Measurements from ENCODE around the gene VPS26A.

Gene VPS26A

GRCh38 chr10:69179743-69180524 is 56.0 kb downstream of the VPS26A start, which contains the start of gene SUPV3L1 (continued):
- 0 out of 2 replicates have a peak, but pooled peaks have one; percentile 11 for TF ChIP-seq ZNF18 (tag by site-specific recombination; IDR thresholded peaks at IDR 0.05)
- no peak for TF ChIP-seq ZNF747 (tag by site-specific recombination; IDR thresholded peaks at IDR 0.05)
- no peak for TF ChIP-seq GFI1B (tag by site-specific recombination; IDR thresholded peaks at IDR 0.05)
- TF ChIP-seq BCL6B (tag by site-specific recombination; IDR thresholded peaks at IDR 0.05) = no peak
- no peak for TF ChIP-seq ZNF560 (tag by site-specific recombination; IDR thresholded peaks at IDR 0.05; ENCODE audit: borderline replicate concordance)
- no peak for TF ChIP-seq ZNF350 (tag by site-specific recombination; IDR thresholded peaks at IDR 0.05)
- TF ChIP-seq KLF1 (tag by site-specific recombination; IDR thresholded peaks at IDR 0.05) = no peak
- TF ChIP-seq GLIS2 (tag by site-specific recombination; IDR thresholded peaks at IDR 0.05) = no peak
- no peak for TF ChIP-seq TSHZ1 (tag by site-specific recombination; IDR thresholded peaks at IDR 0.05; ENCODE audit: borderline replicate concordance)
- no peak for TF ChIP-seq ZNF555 (tag by site-specific recombination; conservative IDR thresholded peaks at IDR 0.05)
- no peak for TF ChIP-seq ZNF354C (tag by site-specific recombination; IDR thresholded peaks at IDR 0.05; ENCODE audit: borderline replicate concordance, low read depth)
- TF ChIP-seq ZNF580 (tag by site-specific recombination; IDR thresholded peaks at IDR 0.05) = peak; percentile 71
- TF ChIP-seq ZSCAN18 (tag by site-specific recombination; IDR thresholded peaks at IDR 0.05) = peak; percentile 86; the same call in 1 of the 2 replicates
- no peak; the same call in 1 of the 2 replicates for TF ChIP-seq ZBTB20 (tag by site-specific recombination; IDR thresholded peaks at IDR 0.05)
- no peak for TF ChIP-seq FEZF1 (tag by site-specific recombination; IDR thresholded peaks at IDR 0.05)
- TF ChIP-seq ZNF776 (tag by site-specific recombination; IDR thresholded peaks at IDR 0.05; ENCODE audit: borderline replicate concordance) = no peak
- TF ChIP-seq ZNF114 (tag by site-specific recombination; IDR thresholded peaks at IDR 0.05) = no peak
- peak; percentile 66; the same call in 1 of the 2 replicates for TF ChIP-seq MYNN (tag by site-specific recombination; IDR thresholded peaks at IDR 0.05; ENCODE audit: borderline replicate concordance)
- no peak for TF ChIP-seq MZF1 (tag by site-specific recombination; IDR thresholded peaks at IDR 0.05; ENCODE audit: borderline replicate concordance)
- TF ChIP-seq ZNF155 (tag by site-specific recombination; IDR thresholded peaks at IDR 0.05) = no peak
- peak; percentile 73 for TF ChIP-seq SP3 (tag by site-specific recombination; IDR thresholded peaks at IDR 0.05)
- TF ChIP-seq ZNF701 (tag by site-specific recombination; IDR thresholded peaks at IDR 0.05) = no peak
- TF ChIP-seq ZNF133 (tag by site-specific recombination; IDR thresholded peaks at IDR 0.05) = no peak
- peak; percentile 69; the same call in 1 of the 2 replicates for TF ChIP-seq ZNF692 (tag by site-specific recombination; IDR thresholded peaks at IDR 0.05)
- TF ChIP-seq ZBTB10 (tag by site-specific recombination; IDR thresholded peaks at IDR 0.05) = no peak
- 0 out of 2 replicates have a peak, but pooled peaks have one; percentile 45 for TF ChIP-seq KLF7 (tag by site-specific recombination; IDR thresholded peaks at IDR 0.05; ENCODE audit: borderline replicate concordance)
- TF ChIP-seq EGR2 (tag by site-specific recombination; IDR thresholded peaks at IDR 0.05; ENCODE audit: low read depth) = peak; percentile 24; the same call in 1 of the 2 replicates
